Chondrocyte (in vitro differentiated cells): ENCODE results near the gene USP22. TPM values are rescaled to one million over a fixed set of nuclear protein-coding genes. Genes with fewer than 3 reads are reported as not detected.
A peak's percentile ranks its signal among the peaks of the same experiment; 100 is the strongest.

Source experiments
- DNase-seq: peaks from one replicate; pipeline ENCODE4 v3.0.0; 2021; ENCODE audit warnings: mixed read lengths, low spot score
- H3K27ac Mint-ChIP-seq: one replicate; pipeline ENCODE4 v1.8.0; 2021; ENCODE audit warnings: mild to moderate bottlenecking, moderate library complexity, mixed read lengths; ENCODE audit not compliant: unreplicated experiment
- H3K27me3 Mint-ChIP-seq: 2 replicates; pipeline ENCODE4 v1.8.0; 2021; ENCODE audit warnings: low read depth, mixed read lengths
- H3K36me3 Mint-ChIP-seq: 2 replicates; pipeline ENCODE4 v1.8.0; 2021; ENCODE audit warnings: low read depth, mixed read lengths
- H3K4me1 Mint-ChIP-seq: 2 replicates; pipeline ENCODE4 v1.8.0; 2021; ENCODE audit warnings: low read depth, mild to moderate bottlenecking, mixed read lengths
- H3K4me3 Mint-ChIP-seq: one replicate; pipeline ENCODE4 v1.8.0; 2021; ENCODE audit warnings: mild to moderate bottlenecking, moderate library complexity, mixed read lengths; ENCODE audit not compliant: unreplicated experiment
- H3K9me3 Mint-ChIP-seq: 2 replicates; pipeline ENCODE4 v1.8.0; 2021; ENCODE audit warnings: low read depth, mixed read lengths
- long read RNA-seq: library from polyadenylated mRNA; stranded (forward); transcript quantifications from one replicate; pipeline ENCODE4 v2.0.0, GENCODE V29; 2021
- total RNA-seq: library from RNA; stranded (reverse); gene quantifications from 3 replicates; pipeline ENCODE4 v1.2.1, GENCODE V29; 2021
- TF ChIP-seq, protein P1 (sequence below): fragments of 200-600 bp; sonication (generic); IDR thresholded peaks from 2 replicates; pipeline ENCODE4 v1.5.0; 2021; ENCODE audit warnings: antibody characterized with exemption, mild to moderate bottlenecking, moderate library complexity

Gene USP22
- total RNA-seq: 228 to 248 TPM (median 239 TPM) in 3 replicates
- long read RNA-seq, full-length matches to known transcripts: 86 of 159 reads
- long read RNA-seq, partial matches to known transcripts: 15 of 159 reads
- long read RNA-seq, other reads (novel, unspliced or antisense): 58 of 159 reads

DNA sequence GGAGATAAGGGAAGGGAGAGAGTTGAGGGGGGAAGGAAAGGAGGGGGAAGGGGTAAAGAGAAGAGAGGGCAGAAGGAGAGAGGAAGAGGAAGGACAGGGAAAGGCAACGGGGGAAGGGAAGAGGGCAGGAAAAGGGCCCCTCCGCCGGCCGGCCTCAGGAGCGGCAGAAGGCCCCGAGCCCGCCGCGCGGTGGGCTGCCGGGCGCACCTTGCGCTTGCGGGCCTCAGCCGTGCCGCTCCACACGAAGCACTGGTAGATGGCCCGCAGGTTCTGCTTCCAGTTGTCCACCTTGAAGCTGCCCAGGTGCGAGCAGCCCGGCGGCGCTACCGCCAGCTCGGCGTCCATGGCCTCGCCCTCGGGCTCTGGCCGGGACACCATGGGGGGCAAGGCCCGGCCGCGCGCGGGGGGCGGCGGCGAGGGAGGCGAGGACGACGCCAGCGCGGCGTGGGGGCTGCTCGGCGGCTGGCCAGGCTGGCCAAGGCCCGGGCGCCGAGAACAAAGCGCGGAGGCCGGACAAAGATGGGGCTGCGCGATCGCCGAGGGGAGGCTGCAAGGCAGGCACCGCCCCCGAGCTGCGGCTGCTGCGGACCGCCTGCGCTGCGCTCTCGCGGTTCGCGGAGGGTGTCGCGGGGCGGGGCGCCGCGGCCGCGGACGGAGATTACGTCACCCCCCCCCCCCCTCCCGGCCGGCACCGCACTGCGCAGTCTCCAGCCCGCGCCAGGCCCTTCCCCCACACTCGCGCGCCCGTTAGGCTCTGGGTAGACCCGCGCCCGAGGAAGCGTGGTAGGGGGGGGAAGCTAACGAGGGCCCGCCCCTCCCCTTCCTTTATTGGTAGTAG lies at the start of gene USP22:
Gene USP22 (minus strand): TSS at position 554 of the 838 bp plus-strand sequence. CDS start 176 bp downstream, at position 378.
- no peaks in the 10 kb centered on the region for H3K27me3 Mint-ChIP-seq
- H3K27ac Mint-ChIP-seq: peak within 1 kb of the TSS; percentile 95
- peaks cover 41% of the 10 kb centered on the region for H3K4me1 Mint-ChIP-seq
- DNase-seq: no peak
- peak within 1 kb of the TSS; percentile 97 for H3K4me3 Mint-ChIP-seq
- TF ChIP-seq, protein P1, sequence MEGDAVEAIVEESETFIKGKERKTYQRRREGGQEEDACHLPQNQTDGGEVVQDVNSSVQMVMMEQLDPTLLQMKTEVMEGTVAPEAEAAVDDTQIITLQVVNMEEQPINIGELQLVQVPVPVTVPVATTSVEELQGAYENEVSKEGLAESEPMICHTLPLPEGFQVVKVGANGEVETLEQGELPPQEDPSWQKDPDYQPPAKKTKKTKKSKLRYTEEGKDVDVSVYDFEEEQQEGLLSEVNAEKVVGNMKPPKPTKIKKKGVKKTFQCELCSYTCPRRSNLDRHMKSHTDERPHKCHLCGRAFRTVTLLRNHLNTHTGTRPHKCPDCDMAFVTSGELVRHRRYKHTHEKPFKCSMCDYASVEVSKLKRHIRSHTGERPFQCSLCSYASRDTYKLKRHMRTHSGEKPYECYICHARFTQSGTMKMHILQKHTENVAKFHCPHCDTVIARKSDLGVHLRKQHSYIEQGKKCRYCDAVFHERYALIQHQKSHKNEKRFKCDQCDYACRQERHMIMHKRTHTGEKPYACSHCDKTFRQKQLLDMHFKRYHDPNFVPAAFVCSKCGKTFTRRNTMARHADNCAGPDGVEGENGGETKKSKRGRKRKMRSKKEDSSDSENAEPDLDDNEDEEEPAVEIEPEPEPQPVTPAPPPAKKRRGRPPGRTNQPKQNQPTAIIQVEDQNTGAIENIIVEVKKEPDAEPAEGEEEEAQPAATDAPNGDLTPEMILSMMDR: no peak
- H3K36me3 Mint-ChIP-seq: no peaks in the 10 kb centered on the region
- no peaks in the 10 kb centered on the region for H3K9me3 Mint-ChIP-seq

DNA sequence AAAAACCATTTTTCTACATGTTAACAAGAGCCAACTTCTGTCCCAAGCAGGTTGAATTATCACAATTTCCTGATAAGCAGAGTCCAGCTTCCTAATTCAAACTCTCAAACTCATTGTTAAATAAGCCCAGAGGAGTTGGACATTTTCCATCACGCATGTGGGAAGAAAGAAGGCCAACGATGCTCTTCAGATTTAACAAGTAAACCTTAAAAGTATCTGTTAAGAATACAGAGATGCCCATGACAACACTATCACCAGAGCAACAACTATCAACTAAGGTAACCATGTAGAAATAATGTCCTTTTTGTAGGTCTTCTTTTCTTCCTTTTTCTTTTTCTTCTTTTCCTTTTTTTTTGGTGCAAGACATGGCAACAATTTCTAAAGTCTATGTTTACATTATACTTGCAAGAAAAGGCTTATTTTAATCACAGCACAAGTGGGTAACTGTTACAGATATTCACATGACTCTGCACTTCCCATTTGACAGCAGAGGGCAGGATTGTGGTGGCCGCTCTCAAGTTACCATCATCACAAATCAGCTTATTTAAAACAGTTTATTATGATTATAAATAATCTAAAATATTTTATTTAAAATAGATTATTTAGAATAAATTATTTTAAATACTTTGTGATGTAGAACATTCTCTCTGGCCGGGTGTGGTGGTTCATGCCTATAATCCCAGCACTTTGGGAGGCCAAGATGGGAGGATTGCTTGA lies 48.2 kb upstream of the USP22 start:
- no peak for DNase-seq
- no peaks in the 10 kb centered on the region for H3K36me3 Mint-ChIP-seq
- H3K9me3 Mint-ChIP-seq: no peaks in the 10 kb centered on the region
- peaks cover 6% of the 10 kb centered on the region for H3K4me1 Mint-ChIP-seq
- H3K27ac Mint-ChIP-seq: no peak overlapping the region
- no peak overlapping the region for H3K4me3 Mint-ChIP-seq
- no peaks in the 10 kb centered on the region for H3K27me3 Mint-ChIP-seq
- TF ChIP-seq, protein P1: peak; percentile 47

DNA sequence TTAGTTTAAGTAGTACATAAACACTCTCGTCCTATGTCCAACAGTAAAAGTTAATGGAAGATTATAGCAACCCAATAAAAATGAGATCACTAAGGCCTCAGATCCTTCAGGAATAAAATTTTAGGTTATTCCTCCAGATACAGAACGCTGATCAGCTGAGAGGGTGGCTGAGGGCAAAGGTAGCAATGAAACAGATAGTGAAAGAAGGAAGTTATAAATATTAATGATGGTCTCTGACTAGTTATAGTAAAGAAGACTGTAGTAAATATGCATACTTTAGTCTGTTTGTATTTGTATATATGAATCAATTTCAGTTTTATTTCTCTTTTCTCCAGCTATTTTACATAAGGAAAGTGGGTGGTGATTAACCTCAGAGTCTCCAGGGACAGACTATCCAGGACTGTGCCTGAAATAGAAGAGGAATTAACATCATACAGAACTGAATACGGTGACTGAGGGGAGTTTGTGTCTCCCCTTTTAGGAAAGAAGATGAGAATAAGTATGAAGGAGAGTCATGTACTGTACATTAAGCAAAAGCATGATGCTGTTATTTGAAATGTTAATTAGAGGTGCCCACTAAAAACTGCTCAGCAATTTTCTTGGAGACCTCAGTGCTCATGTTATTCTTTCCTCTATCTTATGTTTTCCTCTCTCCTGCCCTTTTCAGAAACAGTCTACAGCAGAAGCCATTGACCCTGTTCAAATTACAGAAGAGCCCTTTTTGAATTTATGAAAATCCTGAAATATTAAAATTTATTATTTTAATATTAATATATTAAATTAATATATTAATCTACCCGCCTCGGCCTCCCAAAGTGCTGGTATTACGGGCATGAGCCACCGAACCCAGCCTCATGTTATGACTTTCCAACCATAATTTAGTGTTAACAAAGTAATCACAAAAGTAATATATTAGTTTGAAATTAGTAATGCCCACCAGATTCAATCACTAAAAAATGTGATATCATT lies 47.4 kb upstream of the USP22 start:
- Mint-ChIP-seq H3K27me3 (no peaks in the 10 kb centered on the region), H3K36me3 (no peaks in the 10 kb centered on the region), H3K4me3 (no peak overlapping the region), H3K27ac (no peak overlapping the region), H3K4me1 (peaks cover 6% of the 10 kb centered on the region), H3K9me3 (no peaks in the 10 kb centered on the region)
- TF ChIP-seq, protein P1: no peak
- no peak for DNase-seq

DNA sequence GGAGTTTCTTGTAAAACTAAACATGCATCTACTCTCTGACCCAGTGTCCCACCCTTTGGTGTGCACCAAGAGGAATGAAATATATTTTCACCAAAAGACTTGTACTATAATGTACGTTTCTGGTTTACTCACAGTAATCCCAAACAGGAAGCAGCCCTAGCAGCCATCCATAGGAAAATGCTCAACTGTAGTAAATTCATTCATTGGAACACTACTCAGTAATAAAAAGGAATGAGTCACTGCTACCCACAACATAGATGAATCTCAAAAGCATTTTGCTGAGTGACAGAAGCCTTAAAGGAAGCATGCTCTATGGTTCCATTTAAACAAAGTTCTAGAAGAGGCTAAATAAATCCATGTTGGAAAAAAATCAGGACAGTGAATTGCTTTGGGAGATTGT lies 46.3 kb upstream of the USP22 start:
- no peaks in the 10 kb centered on the region for H3K9me3 Mint-ChIP-seq
- no peak overlapping the region for H3K27ac Mint-ChIP-seq
- H3K27me3 Mint-ChIP-seq: no peaks in the 10 kb centered on the region
- TF ChIP-seq, protein P1: no peak
- H3K36me3 Mint-ChIP-seq: no peaks in the 10 kb centered on the region
- H3K4me1 Mint-ChIP-seq: peaks cover 6% of the 10 kb centered on the region
- DNase-seq: no peak
- no peak overlapping the region for H3K4me3 Mint-ChIP-seq
